Testis (tissue), 2 donors: ENCODE results near the gene SEC63.

ENCODE experiments used
- CTCF ChIP-seq, 3 experiments: fragments of 450-650 bp in 2 of 3; fragments of 200-600 bp in 1 of 3; sonication (generic) in 1 of 3; IDR thresholded peaks; one replicate each; pipeline ENCODE4 v1.5.1; 2016 to 2019; ENCODE audit warnings: antibody characterized with exemption in 3 of 3, mild to moderate bottlenecking in 2 of 3, moderate library complexity in 1 of 3
- POLR2A ChIP-seq: fragments of 450-650 bp; IDR thresholded peaks from one replicate; pipeline ENCODE4 v1.6.1; 2017; ENCODE audit warnings: antibody characterized with exemption, mild to moderate bottlenecking, moderate library complexity

GRCh38 chr6:107833136-107833535, 124.9 kb downstream of the SEC63 start:
- TF ChIP-seq POLR2A (no peak), CTCF (IDR thresholded peaks at IDR 0.05) (no peak)
